IMR-90 (cell line): Measurements from ENCODE around the gene OR10D3. TPM values are rescaled to one million over a fixed set of nuclear protein-coding genes. Genes with fewer than 3 reads are reported as not detected.
A peak's percentile ranks its signal among the peaks of the same experiment; 100 is the strongest.

Experiments used
- ATAC-seq: fragments of 200-7000 bp; cut with Tn5 transposase; 2 replicates; pipeline ENCODE4 v1.9.1; 2020; ENCODE audit warnings: low read depth, mild to moderate bottlenecking, moderate library complexity
- BruUV-seq: library from RNA; stranded (reverse); fragments of 400-500 nt; replicated peaks from 2 replicates; lab custom pipeline; 2021; lab: Mats Ljungman, UMichigan
- CTCF ChIA-PET: fragments of 300-600 bp; formaldehyde crosslinking; extraction: SDS; loops from one replicate; lab custom pipeline; 2021; ENCODE audit warnings: antibody characterized with exemption; lab: Yijun Ruan, JAX
- POLR2A ChIA-PET: fragments of 300-600 bp; sonication (Branson Sonifier 250); formaldehyde crosslinking; loops from one replicate; lab custom pipeline; 2022; ENCODE audit warnings: antibody characterized with exemption; ENCODE audit not compliant: unreplicated experiment; lab: Charles Lee
- DNase-seq: peaks from one replicate; pipeline ENCODE4 v3.0.0; 2013
- H2AFZ ChIP-seq: replicated peaks from 2 replicates; pipeline ENCODE3; 2013; ENCODE audit warnings: low read length, mild to moderate bottlenecking; ENCODE audit not compliant: poor library complexity
- H2AK5ac ChIP-seq: 2 replicates; pipeline ENCODE4 v1.6.1; 2013; ENCODE audit warnings: low read depth, low read length, inconsistent platforms
- H2AK9ac ChIP-seq: replicated peaks from 2 replicates; pipeline ENCODE3; 2013; ENCODE audit warnings: mild to moderate bottlenecking, low read depth, low read length, moderate library complexity; ENCODE audit not compliant: poor library complexity
- H2BK120ac ChIP-seq: 2 replicates; pipeline ENCODE4 v1.6.1; 2013; ENCODE audit warnings: low read depth, low read length, inconsistent platforms
- H2BK15ac ChIP-seq: 3 replicates; pipeline ENCODE4 v1.6.1; 2013; ENCODE audit warnings: low read depth, low read length, inconsistent platforms
- H2BK20ac ChIP-seq: 2 replicates; pipeline ENCODE4 v1.6.1; 2013; ENCODE audit warnings: low read depth, mild to moderate bottlenecking, inconsistent platforms, low read length, moderate library complexity
- H2BK5ac ChIP-seq: 2 replicates; pipeline ENCODE4 v1.6.1; 2013; ENCODE audit warnings: mild to moderate bottlenecking, low read depth, low read length, inconsistent platforms; ENCODE audit not compliant: poor library complexity, severe bottlenecking
- H3K14ac ChIP-seq: replicated peaks from 2 replicates; pipeline ENCODE4 v1.6.1; 2013; ENCODE audit warnings: low read depth, low read length, inconsistent platforms
- H3K18ac ChIP-seq: 2 replicates; pipeline ENCODE4 v1.6.1; 2013; ENCODE audit warnings: low read depth, low read length, control low read depth
- H3K23ac ChIP-seq: 2 replicates; pipeline ENCODE4 v1.6.1; 2013; ENCODE audit warnings: low read depth, low read length, inconsistent platforms
- H3K27ac ChIP-seq: 2 replicates; pipeline ENCODE4 v1.5.1; 2013; ENCODE audit warnings: mild to moderate bottlenecking, control low read depth, low read length; ENCODE audit not compliant: insufficient read depth
- H3K27me3 ChIP-seq: 2 replicates; pipeline ENCODE4 v1.6.1; 2013; ENCODE audit warnings: low read length; ENCODE audit not compliant: control insufficient read depth, insufficient read depth
- H3K36me3 ChIP-seq: 2 replicates; pipeline ENCODE4 v1.6.1; 2013; ENCODE audit warnings: low read length, mixed read lengths; ENCODE audit not compliant: control insufficient read depth, insufficient read depth
- H3K4ac ChIP-seq: 2 replicates; pipeline ENCODE4 v1.6.1; 2013; ENCODE audit warnings: low read depth, low read length, inconsistent platforms
- H3K4me1 ChIP-seq: 2 replicates; pipeline ENCODE4 v1.6.1; 2013; ENCODE audit warnings: low read length, mixed read lengths; ENCODE audit not compliant: control insufficient read depth, insufficient read depth
- H3K4me2 ChIP-seq: 2 replicates; pipeline ENCODE4 v1.6.1; 2013; ENCODE audit warnings: low read depth, mild to moderate bottlenecking, control low read depth, low read length, moderate library complexity
- H3K4me3 ChIP-seq: 2 replicates; pipeline ENCODE4 v1.5.1; 2013; ENCODE audit warnings: low read depth, mild to moderate bottlenecking, control low read depth, low read length, moderate library complexity; ENCODE audit not compliant: insufficient read depth
- H3K56ac ChIP-seq: 2 replicates; pipeline ENCODE4 v1.6.1; 2013; ENCODE audit warnings: low read length, inconsistent platforms; ENCODE audit not compliant: insufficient read depth; ENCODE audit errors: extremely low read depth
- H3K79me1 ChIP-seq, 2 experiments: 2 replicates each; pipeline ENCODE4 v1.6.1; 2013; ENCODE audit warnings: low read length in 2 of 2, inconsistent platforms in 1 of 2, low read depth in 1 of 2
- H3K9ac ChIP-seq: 2 replicates; pipeline ENCODE4 v1.6.1; 2013; ENCODE audit warnings: low read depth, low read length, control low read depth
- H3K9me1 ChIP-seq: 2 replicates; pipeline ENCODE4 v1.6.1; 2013; ENCODE audit warnings: low read length, inconsistent platforms; ENCODE audit not compliant: insufficient read depth
- H3K9me3 ChIP-seq: 2 replicates; pipeline ENCODE4 v1.6.1; 2013; ENCODE audit warnings: low read length; ENCODE audit not compliant: control insufficient read depth, insufficient read depth
- H4K20me1 ChIP-seq: 2 replicates; pipeline ENCODE4 v1.6.1; 2013; ENCODE audit warnings: low read length, inconsistent platforms; ENCODE audit not compliant: insufficient read depth
- H4K5ac ChIP-seq: 2 replicates; pipeline ENCODE4 v1.6.1; 2013; ENCODE audit warnings: mild to moderate bottlenecking, low read depth, low read length, control low read depth
- H4K8ac ChIP-seq, 2 experiments: 2 replicates each; pipeline ENCODE4 v1.6.1; 2013; ENCODE audit warnings: low read depth in 2 of 2, low read length in 2 of 2, control low read depth in 1 of 2, inconsistent platforms in 1 of 2
- H4K91ac ChIP-seq: 2 replicates; pipeline ENCODE4 v1.6.1; 2013; ENCODE audit warnings: low read depth, low read length, inconsistent platforms; ENCODE audit not compliant: insufficient read depth
- CEBPB ChIP-seq: IDR thresholded peaks from 2 replicates; pipeline ENCODE4 v1.6.1; 2012; ENCODE audit warnings: low read depth, low read length, improper control_type of control experiment
- CTCF ChIP-seq: conservative IDR thresholded peaks from 2 replicates; pipeline ENCODE4 v1.5.1; 2012; ENCODE audit warnings: mild to moderate bottlenecking, low read depth, low read length, improper control_type of control experiment
- MAFK ChIP-seq: IDR thresholded peaks from 2 replicates; pipeline ENCODE4 v1.6.1; 2012; ENCODE audit warnings: low read depth, low read length, improper control_type of control experiment
- MAZ ChIP-seq: IDR thresholded peaks from 2 replicates; pipeline ENCODE4 v1.6.1; 2012; ENCODE audit warnings: low read depth, mild to moderate bottlenecking, low read length, improper control_type of control experiment, moderate library complexity, borderline replicate concordance
- MXI1 ChIP-seq: IDR thresholded peaks from 2 replicates; pipeline ENCODE4 v1.6.1; 2012; ENCODE audit warnings: low read depth, mild to moderate bottlenecking, low read length, moderate library complexity, borderline replicate concordance
- RAD21 ChIP-seq: IDR thresholded peaks from 2 replicates; pipeline ENCODE4 v1.6.1; 2012; ENCODE audit warnings: low read length, improper control_type of control experiment
- WGBS, 2 experiments: methylation state at CpG; one replicate each; pipeline versions ENCODE4 v1.1.5 to v1.1.7; 2013; ENCODE audit warnings: missing lambda C conversion rate in 2 of 2; ENCODE audit not compliant: insufficient read length in 1 of 2; ENCODE audit errors: extremely low coverage in 2 of 2; 5-methylcytosine and 5-hydroxymethylcytosine counted together
- dilution Hi-C: fragments of 300-500 bp; cut with HindIII; formaldehyde crosslinking; loops from one replicate; pipeline ENCODE4 v1.14.3; 2018; ENCODE audit warnings: low sequenced_read_pairs; ENCODE audit not compliant: unreplicated experiment
- in situ Hi-C: fragments of 300-500 bp; cut with MboI; formaldehyde crosslinking; loops from 3 replicates; pipeline ENCODE4 v1.14.3; 2019; ENCODE audit warnings: low sequenced_read_pairs, inconsistent platforms, mixed read lengths
- intact Hi-C: fragments of 100-400 bp; cut with micrococcal nuclease; formaldehyde crosslinking; loops from 2 replicates; pipeline ENCODE4 v1.10.0; 2022
- polyA plus RNA-seq, 3 experiments: library from polyadenylated mRNA; depleted of rRNA; stranded (reverse); fragments of >200 nt; gene quantifications; 2 replicates each; pipeline ENCODE4 v1.2.3, GENCODE V29; 2012; ENCODE audit warnings: low replicate concordance in 1 of 3
- total RNA-seq: library from RNA; depleted of rRNA; stranded (reverse); fragments of >200 nt; gene quantifications from 2 replicates; pipeline ENCODE4 v1.2.3, GENCODE V29; 2012

The OR10D3 gene
- total and polyA plus RNA-seq, 2 of the 4 experiments (the other 2 are of a cell fraction): not detected

- Histone ChIP-seq H2BK120ac (no peak overlapping the region), H2BK5ac (no peak overlapping the region), H3K18ac (no peak overlapping the region), H4K91ac (no peak overlapping the region), H3K56ac (no peak overlapping the region), H3K9ac (no peak overlapping the region), H4K5ac (no peak overlapping the region), H3K4me1 (no peaks in the 10 kb centered on the region), H2AK9ac (no peak overlapping the region), H2AFZ (no peak overlapping the region), H3K4me2 (no peak overlapping the region), H3K23ac (no peak overlapping the region), H3K4ac (no peak overlapping the region), H4K8ac (no peak overlapping the region), H3K27ac (no peak overlapping the region), H2AK5ac (no peak overlapping the region), H2BK15ac (no peak overlapping the region), H4K20me1 (no peaks in the 10 kb centered on the region), H3K27me3 (peaks cover 1% of the 10 kb centered on the region), H2BK20ac (no peak overlapping the region), H3K36me3 (no peaks in the 10 kb centered on the region), H3K9me3 (no peaks in the 10 kb centered on the region; the same call in 1 of the 2 replicates), H3K79me1 (no peaks in the 10 kb centered on the region), H3K14ac (no peak overlapping the region), H3K9me1 (no peaks in the 10 kb centered on the region), H3K4me3 (no peak overlapping the region)
- CTCF ChIA-PET: no interaction called here
- dilution Hi-C loops: no loop called here
- no CpG with 5 or more reads among the region's 1 CpG for WGBS, 2 experiments
- peak; percentile 32 for ATAC-seq
- BruUV-seq: no TSS peak
- DNase-seq: no peak
- intact Hi-C loops: no loop called here
- in situ Hi-C loops: no loop called here
- TF ChIP-seq MXI1 (no peak), CTCF (no peak), RAD21 (no peak), MAZ (no peak), CEBPB (no peak), MAFK (no peak)
- POLR2A ChIA-PET: no interaction called here
Observed at GRCh38 chr11:124179310-124179709, 3.8 kb upstream of the OR10D3 start.
